Thymus (tissue), 11 donors: ENCODE data around the gene PDIA5. TPM values are rescaled to one million over a fixed set of nuclear protein-coding genes. Genes with fewer than 3 reads are reported as not detected.

ENCODE experiments used
- DNase-seq, 9 donors: peaks; one replicate each; pipeline ENCODE4 v3.0.0-alpha.2; 2013; ENCODE audit warnings: low spot score in 9 of 9, low read depth in 6 of 9, missing footprints in 1 of 9
- H3K27ac ChIP-seq, 2 donors: one replicate each; pipeline ENCODE4 v1.5.1; 2013; ENCODE audit warnings: control low read depth in 1 of 2, low read depth in 1 of 2, low read length in 1 of 2, mild to moderate bottlenecking in 1 of 2, moderate library complexity in 1 of 2
- H3K27me3 ChIP-seq, 2 donors: one replicate each; pipeline ENCODE4 v1.5.1; 2013; ENCODE audit warnings: low read length in 1 of 2; ENCODE audit not compliant: control insufficient read depth in 2 of 2, insufficient read depth in 1 of 2
- H3K36me3 ChIP-seq, 2 donors: one replicate each; pipeline ENCODE4 v1.5.1; 2013; ENCODE audit warnings: low read length in 1 of 2, mild to moderate bottlenecking in 1 of 2, moderate library complexity in 1 of 2; ENCODE audit not compliant: control insufficient read depth in 2 of 2, insufficient read depth in 2 of 2
- H3K4me1 ChIP-seq, 2 donors: one replicate each; pipeline ENCODE4 v1.5.1; 2013; ENCODE audit warnings: low read length in 2 of 2; ENCODE audit not compliant: control insufficient read depth in 2 of 2, insufficient read depth in 2 of 2
- H3K4me3 ChIP-seq, 2 donors: one replicate each; pipeline ENCODE4 v1.5.1; 2013; ENCODE audit warnings: low read length in 2 of 2, control low read depth in 1 of 2, mild to moderate bottlenecking in 1 of 2
- H3K9me3 ChIP-seq, 2 donors: one replicate each; pipeline ENCODE4 v1.5.1; 2013; ENCODE audit warnings: low read length in 1 of 2, mild to moderate bottlenecking in 1 of 2; ENCODE audit not compliant: control insufficient read depth in 2 of 2, insufficient read depth in 1 of 2
- WGBS: extraction: QIAGEN DNeasy Blood & Tissue Kit; methylation state at CpG from one replicate; pipeline ENCODE4 v1.1.7; 2013; 5-methylcytosine and 5-hydroxymethylcytosine counted together
- polyA plus RNA-seq: library from polyadenylated mRNA; stranded (reverse); fragments of 200-250 nt; gene quantifications from one replicate; pipeline ENCODE4 v1.2.3, GENCODE V29; 2013
- total RNA-seq: library from RNA; stranded (reverse); fragments of 120-200 nt; gene quantifications from one replicate; pipeline ENCODE4 v1.2.4, GENCODE V29; 2013
- donor health status: healthy.

Gene PDIA5
- total and polyA plus RNA-seq, 2 donors = 6.1 to 7.7 TPM

DNA sequence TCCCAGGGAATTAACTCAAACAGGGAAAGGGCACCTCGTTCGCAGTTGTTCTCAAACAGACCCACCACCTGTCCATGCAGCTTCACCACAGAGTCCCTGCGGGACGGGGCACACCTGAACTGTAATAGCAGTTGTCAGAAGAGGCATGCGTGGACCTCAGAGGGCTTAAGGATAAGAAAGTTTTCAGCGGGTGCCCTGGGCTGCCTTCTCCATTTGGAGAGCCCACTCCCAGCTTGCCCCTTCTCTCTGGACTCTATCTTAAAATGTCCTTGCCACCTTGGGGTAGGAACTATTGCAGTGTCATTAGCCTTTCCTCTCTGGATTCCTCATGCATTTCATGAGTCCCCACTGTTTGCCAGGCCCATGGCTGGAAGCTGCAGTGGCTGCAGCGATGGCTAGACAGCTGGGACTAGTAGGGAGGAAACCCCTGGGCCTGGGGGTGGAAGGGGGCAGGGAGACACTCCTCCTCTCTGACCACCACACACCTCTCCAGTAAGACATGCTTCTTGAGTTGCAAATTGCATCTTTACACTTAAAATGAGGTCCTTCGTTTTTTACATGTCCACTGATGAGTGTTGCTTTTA, 33.5 kb downstream of the PDIA5 start:
- 97% methylated on average over 8 of the region's 8 CpGs for WGBS
- Histone ChIP-seq H3K4me1 (peaks cover 0 to 3% of the 10 kb centered on the region in 2 donors), H3K4me3 (no peak overlapping the region), H3K9me3 (no peaks in the 10 kb centered on the region), H3K27ac (no peak overlapping the region), H3K36me3 (peaks cover 3 to 8% of the 10 kb centered on the region in 2 donors), H3K27me3 (no peaks in the 10 kb centered on the region)
- DNase-seq = no peak

DNA sequence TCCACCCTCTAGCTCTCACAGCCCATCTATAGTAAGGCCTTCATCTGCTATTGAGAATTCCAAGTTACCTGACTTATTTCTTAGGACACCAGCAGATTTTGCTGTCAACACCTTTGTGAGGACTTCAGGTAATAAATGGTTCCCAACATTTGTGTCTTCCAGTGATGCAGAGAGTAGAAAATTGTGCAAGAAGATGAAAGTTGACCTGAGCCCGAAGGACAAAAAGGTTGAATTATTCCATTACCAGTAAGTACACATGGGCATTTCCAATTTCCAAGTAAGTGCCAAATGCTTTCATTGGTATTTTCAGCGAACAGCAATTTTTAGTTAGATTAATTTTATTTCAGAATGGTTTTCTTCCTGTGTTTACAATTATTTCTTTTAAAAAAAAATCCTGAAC, 35.4 kb downstream of the PDIA5 start:
- over 99% methylated on average over 2 of the region's 2 CpGs for WGBS
- DNase-seq = no peak
- peaks cover 8 to 10% of the 10 kb centered on the region in 2 donors for H3K36me3 ChIP-seq

DNA sequence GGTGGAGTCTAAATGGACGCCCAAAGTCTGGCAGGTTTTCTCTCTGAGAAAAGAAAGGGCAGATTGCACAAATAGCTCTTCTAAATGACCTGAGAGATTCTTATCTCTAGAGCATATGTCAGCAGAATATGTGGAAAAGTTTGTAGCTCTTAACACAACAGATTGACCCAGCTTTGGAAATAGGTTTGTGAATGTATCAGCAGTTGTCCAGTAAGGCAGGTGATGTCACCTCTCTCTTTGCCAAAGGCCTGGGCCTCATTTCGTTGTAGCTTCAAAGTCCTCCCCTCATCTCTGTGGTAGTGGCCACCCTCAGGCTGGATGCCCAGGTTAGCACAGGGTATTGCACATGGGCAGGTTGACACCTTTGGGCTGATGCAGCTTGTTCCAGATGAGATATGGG, 36.0 kb downstream of the PDIA5 start:
- no peak for DNase-seq
- no peak overlapping the region for H3K27ac ChIP-seq
- peaks cover 8 to 10% of the 10 kb centered on the region in 2 donors for H3K36me3 ChIP-seq

More for the DNA sequence above, 35.4 kb downstream of the PDIA5 start:
- H3K27ac ChIP-seq = no peak overlapping the region
- H3K4me1 ChIP-seq = peaks cover 0 to 5% of the 10 kb centered on the region in 2 donors
- no peaks in the 10 kb centered on the region for H3K27me3 ChIP-seq
- H3K9me3 ChIP-seq = no peaks in the 10 kb centered on the region
- no peak overlapping the region for H3K4me3 ChIP-seq

DNA sequence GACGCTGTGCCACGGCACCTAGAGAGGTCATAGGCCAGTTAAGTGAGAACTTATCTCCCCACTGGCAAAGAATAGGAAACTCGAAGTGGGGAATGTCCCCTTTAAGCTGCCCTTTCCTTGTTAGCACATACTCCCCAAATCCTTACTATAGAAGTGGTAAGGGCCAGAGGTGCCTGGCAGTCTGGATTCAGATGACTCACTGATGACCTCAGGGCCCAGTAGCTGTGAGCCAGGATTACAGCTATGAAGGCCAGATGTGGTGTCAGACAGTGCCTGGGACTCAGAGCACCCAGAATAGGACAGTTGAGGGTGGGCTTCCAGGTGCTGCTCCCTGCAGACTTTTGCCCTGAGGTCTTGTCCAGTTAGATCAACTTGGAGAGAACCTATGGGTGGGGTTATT, 37.7 kb downstream of the PDIA5 start:
- no peaks in the 10 kb centered on the region for H3K27me3 ChIP-seq
- no peaks in the 10 kb centered on the region for H3K9me3 ChIP-seq
- no peak overlapping the region for H3K27ac ChIP-seq
- WGBS = 94% methylated on average over 3 of the region's 3 CpGs
- DNase-seq = no peak
- H3K4me3 ChIP-seq = no peak overlapping the region
- H3K36me3 ChIP-seq = peaks cover 5 to 8% of the 10 kb centered on the region in 2 donors
- H3K4me1 ChIP-seq = peaks cover 0 to 5% of the 10 kb centered on the region in 2 donors

More for the DNA sequence above, 36.0 kb downstream of the PDIA5 start:
- Histone ChIP-seq H3K9me3 (no peaks in the 10 kb centered on the region), H3K4me1 (peaks cover 0 to 5% of the 10 kb centered on the region in 2 donors), H3K27me3 (no peaks in the 10 kb centered on the region), H3K4me3 (no peak overlapping the region)
- 96% methylated on average over 2 of the region's 2 CpGs for WGBS

- peaks cover 5 to 7% of the 10 kb centered on the region in 2 donors for H3K36me3 ChIP-seq
- no peaks in the 10 kb centered on the region for H3K27me3 ChIP-seq
- WGBS = 85% methylated on average over 12 of the region's 12 CpGs
- H3K4me1 ChIP-seq = peaks cover 0 to 10% of the 10 kb centered on the region in 2 donors
- H3K9me3 ChIP-seq = no peaks in the 10 kb centered on the region
- no peak overlapping the region for H3K27ac ChIP-seq
- H3K4me3 ChIP-seq = no peak overlapping the region
- DNase-seq = no peak
These were observed 38.7 kb downstream of the PDIA5 start for GRCh38 chr3:123105201-123106189.

DNA sequence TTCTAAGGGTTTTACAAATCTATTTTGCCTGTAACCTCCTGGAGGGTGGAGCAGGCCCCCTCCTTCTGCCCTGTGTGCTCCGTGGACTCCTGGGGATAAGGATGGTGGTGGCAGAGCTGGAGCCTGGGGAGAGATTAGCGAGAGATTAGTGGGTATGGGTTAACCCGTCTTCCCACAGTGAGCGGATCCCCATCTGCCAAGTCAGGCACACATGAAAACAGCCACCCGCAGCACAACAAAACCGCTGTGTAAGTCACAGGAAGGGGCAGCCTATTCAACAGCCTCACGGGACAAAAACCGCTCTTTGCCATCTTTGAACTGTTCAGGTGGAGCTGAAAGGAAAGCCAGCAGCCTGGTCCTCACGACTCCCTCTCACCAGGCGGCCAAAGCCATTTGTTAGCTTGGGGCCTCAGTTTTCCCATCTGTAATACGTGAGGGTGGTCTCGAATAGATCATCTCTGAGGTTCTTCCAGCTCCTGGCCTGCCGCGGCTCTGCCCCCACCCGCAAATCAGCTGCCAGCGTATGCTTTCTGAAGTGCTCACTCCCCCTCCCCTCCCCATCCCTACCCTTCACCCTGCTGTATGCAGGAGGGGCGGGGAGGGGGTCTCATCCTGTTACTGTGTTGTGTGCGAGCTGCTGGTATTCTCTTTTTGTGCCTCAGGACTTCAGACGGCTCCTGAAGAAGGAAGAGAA, 43.6 kb downstream of the PDIA5 start:
- Histone ChIP-seq H3K4me1 (peaks cover 0 to 17% of the 10 kb centered on the region in 2 donors), H3K27ac (no peak overlapping the region), H3K9me3 (no peaks in the 10 kb centered on the region), H3K27me3 (no peaks in the 10 kb centered on the region), H3K36me3 (peaks cover 0 to 5% of the 10 kb centered on the region in 2 donors), H3K4me3 (no peak overlapping the region)
- DNase-seq = peak in 1 of 9 donors; percentile 46
- 87% methylated on average over 19 of the region's 19 CpGs for WGBS

- H3K4me3 ChIP-seq = no peak overlapping the region
- WGBS = 90% methylated on average over 11 of the region's 11 CpGs
- DNase-seq = no peak
- H3K9me3 ChIP-seq = no peaks in the 10 kb centered on the region
- no peak overlapping the region for H3K27ac ChIP-seq
- H3K27me3 ChIP-seq = no peaks in the 10 kb centered on the region
- peaks cover 0 to 16% of the 10 kb centered on the region in 2 donors for H3K4me1 ChIP-seq
- H3K36me3 ChIP-seq = peaks cover 0 to 4% of the 10 kb centered on the region in 2 donors
These were observed 44.3 kb downstream of the PDIA5 start for GRCh38 chr3:123110976-123111615.

DNA sequence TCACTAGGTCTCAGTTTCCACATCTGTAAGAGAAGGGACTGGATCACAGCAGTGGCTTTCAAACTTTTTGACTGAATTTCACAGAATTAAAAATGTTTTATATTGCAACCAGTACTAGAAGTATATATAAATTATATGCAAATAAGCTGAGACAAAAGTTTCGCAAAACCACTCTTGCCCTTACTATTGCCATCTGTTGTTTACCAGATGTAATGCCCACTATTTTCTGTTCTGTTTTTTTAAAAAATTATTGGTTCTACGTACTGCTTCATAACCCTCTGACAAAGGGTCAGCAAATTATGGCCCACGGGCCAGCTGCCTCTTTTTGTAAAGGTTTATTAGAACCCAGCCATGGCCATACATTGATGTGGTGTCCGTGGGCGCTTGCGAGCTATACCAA, 44.8 kb downstream of the PDIA5 start:
- Histone ChIP-seq H3K27me3 (no peaks in the 10 kb centered on the region), H3K36me3 (peaks cover 0 to 1% of the 10 kb centered on the region in 2 donors)

More for the DNA sequence above, 44.8 kb downstream of the PDIA5 start:
- Histone ChIP-seq H3K9me3 (no peaks in the 10 kb centered on the region), H3K4me3 (no peak overlapping the region), H3K27ac (no peak overlapping the region), H3K4me1 (peaks cover 0 to 16% of the 10 kb centered on the region in 2 donors)
- DNase-seq = no peak
- WGBS = 99% methylated on average over 6 of the region's 6 CpGs
